ENCODE data around the gene SRGAP2. TPM values are rescaled to one million over a fixed set of nuclear protein-coding genes. Genes with fewer than 3 reads are reported as not detected.
"Not testable (repeated sequence)": the region's sequence is repeated elsewhere in the genome, so short reads cannot be mapped to it uniquely, and the experiment has no call there.

The SRGAP2 gene
- polyA plus RNA-seq, 4 donors: 36.3 to 63.9 (median 57.2) TPM

DNA sequence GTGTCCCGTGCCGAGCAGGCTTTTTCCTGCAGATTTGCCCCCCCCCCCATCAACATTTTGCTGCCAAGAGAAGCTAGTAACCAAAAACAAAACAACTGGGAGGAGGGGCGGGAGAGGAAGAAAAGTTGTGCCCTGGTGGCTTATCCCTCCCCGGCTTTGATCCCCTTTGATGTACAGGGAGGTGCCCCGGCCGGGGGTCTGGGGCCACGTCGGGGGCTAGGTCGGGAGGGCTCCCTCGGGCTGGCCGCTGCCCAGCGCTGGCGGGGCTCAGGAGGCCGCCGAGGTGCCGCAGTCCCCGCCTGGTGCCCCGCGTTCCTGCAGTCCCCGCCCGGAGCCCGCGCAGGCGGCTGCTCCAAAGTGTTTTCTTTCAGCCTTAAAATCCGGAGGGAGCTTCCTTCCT lies 1.5 kb downstream of the SRGAP2 start:
- not testable (repeated sequence) for DNase-seq (ENCODE audit: low read depth in 4 of 4, low spot score in 3 of 4)

DNA sequence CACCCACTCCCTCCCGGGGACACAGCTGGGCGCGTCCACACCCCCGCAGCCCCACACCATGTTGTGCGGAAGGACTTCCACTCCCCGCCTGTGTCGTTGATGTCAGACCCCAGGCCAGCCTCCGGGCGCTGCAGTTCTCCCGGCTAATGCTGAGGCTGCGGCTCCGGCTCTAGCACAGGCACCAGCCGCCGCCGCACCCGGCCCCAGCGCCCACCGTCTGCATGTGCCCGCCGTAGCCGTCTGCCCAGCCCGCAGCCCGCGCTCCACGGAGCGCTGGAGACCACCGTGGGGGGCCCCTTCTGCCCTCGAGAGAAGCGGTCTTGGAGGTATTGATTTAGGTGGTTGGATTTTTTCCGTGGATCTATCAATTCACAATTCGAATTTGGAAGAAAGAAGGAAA lies 2.2 kb downstream of the SRGAP2 start:
- not testable (repeated sequence) for DNase-seq (ENCODE audit: low read depth in 4 of 4, low spot score in 3 of 4)

DNA sequence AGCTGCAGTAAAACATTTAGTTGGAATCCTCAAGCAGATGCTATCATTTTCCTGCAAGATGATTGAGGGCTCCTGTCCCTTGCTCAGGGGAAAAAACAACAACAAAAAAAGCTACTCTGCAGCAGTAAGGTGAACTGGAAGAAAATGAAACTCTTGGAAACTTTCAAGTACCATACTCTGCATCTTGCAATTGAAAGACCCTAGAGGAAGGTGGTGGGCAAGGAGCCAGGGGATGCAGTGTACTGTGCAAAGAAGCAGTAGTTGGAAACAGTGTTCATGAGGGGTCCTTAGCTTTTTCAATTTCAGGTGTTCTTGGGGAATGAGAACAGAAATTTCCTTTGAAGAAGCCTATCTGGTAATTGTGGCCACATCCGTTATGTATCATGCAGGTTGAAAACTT lies 7.5 kb downstream of the SRGAP2 start:
- DNase-seq (ENCODE audit: low read depth in 4 of 4, low spot score in 3 of 4): not testable (repeated sequence)

DNA sequence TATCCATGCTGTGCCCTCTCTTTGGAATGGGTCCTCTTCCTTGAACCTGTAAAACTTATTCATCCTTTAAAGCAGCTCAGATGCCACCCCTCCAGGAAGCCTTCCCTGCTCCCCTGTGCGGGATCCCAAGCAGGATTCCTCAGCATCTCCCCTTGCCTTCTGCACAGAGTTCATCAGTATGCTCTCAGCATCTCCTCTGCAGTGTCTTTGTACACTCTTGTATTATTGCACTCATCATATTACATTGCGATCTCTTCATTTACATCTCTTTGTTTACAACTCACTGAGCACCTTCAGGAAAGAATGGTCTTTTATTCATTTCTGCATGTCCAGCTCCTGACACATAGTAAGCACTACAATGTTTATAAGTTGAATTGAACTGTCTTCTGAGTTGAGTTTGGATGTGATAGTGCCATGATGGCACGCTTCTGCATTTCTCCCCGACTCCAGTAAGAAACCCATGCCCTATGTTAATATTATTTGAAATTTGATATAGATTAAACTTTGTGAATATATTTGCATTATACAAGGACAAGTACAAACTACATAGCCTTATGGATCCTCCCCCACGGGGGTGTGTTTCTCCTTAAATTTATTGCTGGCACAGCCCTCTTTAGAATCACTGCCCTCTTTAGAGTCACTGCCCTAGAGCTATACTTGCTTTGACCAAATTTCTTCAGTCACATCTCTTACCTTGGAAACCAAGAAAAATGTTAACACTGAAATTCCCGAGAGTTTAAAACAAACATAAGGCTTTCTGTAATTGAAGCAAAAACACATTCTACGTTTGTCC lies 12.5 kb downstream of the SRGAP2 start:
- DNase-seq (ENCODE audit: low read depth in 4 of 4, low spot score in 3 of 4): not testable (repeated sequence)

DNA sequence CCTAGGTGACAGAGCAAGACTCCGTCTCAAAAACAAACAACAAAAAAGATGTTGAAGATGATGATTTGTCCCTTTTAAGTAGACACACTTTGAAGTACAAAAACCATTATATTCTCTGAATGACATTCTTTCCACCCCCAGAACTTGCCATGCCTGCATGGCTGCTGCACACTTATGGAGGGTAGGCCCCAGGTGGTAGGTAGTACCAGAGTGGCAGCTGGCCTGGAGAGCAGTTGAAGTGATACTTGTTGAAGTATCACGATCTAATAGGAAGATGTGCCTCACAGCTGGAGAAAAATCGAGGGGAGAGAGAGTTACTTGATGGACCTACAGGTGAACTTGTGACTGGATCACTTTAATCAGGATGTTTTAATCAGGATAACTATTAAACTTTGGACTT lies 14.9 kb downstream of the SRGAP2 start:
- DNase-seq (ENCODE audit: low read depth in 4 of 4, low spot score in 3 of 4): not testable (repeated sequence)

DNA sequence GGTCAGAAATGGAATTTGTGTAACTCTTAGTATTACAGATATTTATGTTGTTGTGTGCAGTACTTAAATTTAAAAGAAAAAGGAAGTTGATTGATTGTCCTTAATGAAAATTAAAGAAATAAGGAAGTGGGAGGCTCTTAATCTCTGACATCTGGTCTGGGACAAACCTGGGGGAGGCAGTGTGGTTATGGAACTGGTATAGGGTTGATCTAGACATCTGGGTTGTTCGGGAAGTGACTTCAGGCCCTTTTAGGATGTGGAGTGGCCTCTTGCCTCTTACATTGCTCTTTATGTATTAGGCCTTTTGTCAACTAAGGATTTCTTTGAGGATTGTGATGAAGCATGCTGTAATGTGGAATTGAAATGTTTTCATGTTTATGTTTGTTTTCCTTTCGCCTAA lies 15.4 kb downstream of the SRGAP2 start:
- DNase-seq (ENCODE audit: low read depth in 4 of 4, low spot score in 3 of 4): not testable (repeated sequence)

DNA sequence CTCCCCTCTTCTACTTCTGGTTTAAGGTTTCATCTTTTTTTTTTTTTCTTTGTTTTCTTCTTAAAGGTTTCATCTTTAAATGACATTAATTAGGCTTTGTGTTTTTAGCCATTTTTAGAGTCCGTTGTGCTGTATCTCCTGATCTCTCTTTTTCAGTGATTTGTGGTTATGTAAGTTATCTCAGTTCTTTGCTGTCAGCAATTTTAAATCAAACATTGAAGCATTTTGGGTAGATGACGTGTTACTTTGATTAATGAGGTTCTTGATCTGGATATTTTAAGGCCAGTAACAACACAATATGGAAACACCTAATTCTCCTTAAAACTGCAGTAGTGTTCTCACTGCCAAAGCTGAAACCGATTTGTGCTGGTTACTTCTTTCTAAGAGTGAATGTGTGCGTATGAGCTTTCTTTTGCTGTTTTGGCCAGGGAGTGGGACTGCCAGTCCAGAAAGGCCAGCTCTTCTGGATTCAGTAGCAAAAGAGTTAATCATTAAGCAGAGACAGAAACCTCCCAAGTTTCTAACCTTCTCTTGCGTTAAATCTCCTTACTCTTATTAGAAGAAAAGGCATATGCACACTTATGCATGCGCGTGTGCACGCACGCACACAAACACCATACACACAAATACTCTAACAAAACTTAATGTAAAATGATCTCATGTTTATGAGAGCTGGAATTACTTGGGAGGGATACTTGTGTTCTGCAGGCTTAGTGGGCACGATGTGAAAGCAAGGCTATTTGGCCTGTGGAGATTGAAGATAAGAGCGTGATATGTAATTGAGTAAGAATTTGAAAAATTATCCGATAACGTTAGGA lies 16.4 kb downstream of the SRGAP2 start:
- DNase-seq (ENCODE audit: low read depth in 4 of 4, low spot score in 3 of 4): not testable (repeated sequence)

DNA sequence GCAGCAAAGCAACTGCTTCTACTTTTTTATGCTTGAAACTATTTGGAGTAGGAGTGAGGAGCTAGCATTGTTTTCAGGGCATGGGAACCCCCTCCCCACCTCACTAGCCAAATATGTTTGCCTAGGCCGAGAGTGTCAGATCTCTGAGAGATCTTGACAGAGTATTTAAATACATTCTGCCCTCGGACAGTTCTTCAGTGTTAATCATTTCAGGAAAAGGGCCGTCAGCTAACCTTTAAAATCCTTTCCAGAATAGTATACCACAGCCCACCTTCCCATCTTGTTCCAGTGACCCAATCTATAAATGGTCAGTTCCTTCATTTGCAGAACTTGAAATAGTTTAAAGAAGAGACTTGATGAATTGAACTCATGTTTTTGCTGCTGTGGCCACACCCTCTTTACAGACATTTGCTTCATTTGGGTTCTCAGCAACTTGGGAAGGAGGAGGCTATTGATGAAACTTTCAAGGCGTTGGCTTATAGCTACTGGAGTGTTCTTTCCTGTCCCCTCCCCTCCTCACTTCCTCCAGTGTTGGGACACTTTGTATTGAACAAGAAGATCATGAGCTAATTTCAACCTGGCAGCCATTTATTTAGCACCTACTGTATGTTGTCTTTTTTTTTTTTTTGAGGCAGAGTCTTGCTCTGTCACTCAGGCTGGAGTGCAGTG lies 17.1 kb downstream of the SRGAP2 start:
- DNase-seq (ENCODE audit: low read depth in 4 of 4, low spot score in 3 of 4): not testable (repeated sequence)

DNA sequence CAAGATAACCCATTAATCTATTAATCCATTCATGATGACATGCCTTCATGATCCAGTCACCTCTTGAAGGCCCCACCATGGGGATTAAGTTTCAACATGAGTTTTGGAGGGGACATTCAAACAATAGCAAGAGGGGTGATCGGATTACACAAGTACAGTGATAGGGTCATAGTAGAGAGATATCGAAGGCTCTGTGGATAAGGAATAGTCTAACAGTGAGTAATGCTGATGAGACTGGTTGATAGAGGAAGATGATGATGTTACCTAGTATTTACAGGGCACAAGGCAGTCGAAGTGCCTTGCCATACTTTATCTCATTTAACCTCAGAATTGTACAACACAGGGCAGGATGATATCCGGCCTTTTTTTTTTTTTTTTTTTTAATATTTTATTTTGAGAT lies 18.2 kb downstream of the SRGAP2 start:
- DNase-seq (ENCODE audit: low read depth in 4 of 4, low spot score in 3 of 4): not testable (repeated sequence)

DNA sequence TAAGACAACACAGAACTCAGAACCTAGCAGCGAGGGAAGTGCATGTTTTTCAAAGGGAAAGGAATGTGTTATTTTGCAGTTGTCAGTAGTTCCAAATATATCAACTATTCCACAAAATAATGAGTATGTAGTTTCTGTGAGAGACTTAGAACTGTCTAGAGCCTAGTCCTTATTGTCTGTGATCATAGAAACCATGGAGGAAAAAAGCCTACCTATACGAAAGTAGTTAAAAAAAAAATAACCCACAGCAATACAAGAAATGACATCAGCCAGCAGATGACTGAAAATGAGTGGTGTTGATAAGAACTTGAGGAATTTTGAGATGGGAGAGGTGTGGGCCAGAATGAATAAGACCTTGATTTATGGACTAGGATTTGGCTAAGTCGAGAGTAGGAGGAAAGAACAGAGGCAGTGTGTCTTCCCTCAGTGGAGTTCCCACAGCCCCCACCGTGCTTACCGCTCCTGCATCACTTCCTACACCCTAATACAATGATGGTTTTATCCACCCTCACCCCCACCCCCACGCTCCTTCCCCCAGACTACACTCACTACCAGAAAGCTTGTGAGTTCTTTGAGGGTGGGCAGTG lies 20.9 kb downstream of the SRGAP2 start:
- DNase-seq (ENCODE audit: low read depth in 4 of 4, low spot score in 3 of 4): not testable (repeated sequence)

DNA sequence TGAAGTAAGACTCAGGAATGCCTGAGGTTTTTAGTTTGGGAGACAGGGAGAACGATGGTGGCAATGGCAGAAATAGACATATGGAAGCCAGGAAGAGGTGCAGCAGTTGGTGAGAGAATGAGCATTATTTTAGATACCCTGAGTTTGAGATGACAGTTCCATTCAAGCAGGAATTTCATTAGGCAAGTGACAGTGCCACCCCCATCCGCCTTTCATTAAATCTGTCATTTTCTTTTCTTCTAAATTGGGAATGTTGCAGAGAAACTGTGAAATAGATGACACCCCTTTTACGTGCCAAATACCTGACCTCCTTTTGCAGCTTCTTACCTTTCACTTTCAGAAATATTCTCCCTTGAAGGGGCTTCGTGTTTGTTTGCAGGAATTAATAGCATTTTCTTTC lies 22.0 kb downstream of the SRGAP2 start:
- DNase-seq (ENCODE audit: low read depth in 4 of 4, low spot score in 3 of 4): not testable (repeated sequence)

DNA sequence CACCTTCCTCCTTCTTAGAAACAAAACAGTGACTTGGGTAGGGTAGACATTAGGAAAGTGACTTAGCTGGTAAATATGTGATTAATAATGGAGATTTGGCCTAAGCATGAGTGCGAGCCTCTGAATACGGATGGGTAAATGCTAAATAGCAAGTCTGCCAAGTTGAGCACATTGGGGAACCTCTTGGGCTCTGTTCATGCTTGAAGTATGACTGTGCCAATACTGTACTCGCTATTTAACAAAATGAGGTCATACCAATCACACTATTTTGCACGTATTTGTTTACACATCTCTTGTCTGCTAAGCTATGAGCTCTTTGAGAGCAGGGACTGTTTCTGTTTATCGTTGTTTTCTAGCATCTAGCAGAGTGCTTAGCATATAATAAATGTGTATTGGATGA lies 23.5 kb downstream of the SRGAP2 start:
- not testable (repeated sequence) for DNase-seq (ENCODE audit: low read depth in 4 of 4, low spot score in 3 of 4)

DNA sequence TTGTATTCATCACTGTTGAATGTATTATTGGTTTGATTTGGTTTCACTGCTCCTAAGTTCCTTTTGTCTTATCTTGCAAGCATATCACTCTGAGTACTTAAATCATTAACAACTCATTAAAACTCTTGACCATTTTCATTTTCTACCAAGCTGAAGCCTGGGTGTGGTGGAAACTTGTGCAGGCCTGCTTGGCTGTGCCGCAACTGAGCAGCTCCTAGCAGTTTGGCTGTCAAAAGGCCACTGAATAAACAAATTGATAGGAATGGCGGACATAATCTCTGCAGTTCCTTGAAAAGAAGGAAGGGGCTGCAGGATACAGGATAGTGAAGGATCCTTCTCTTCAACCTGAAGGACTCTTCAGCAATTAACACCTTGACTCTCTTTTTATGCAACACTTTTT lies 25.9 kb downstream of the SRGAP2 start:
- not testable (repeated sequence) for DNase-seq (ENCODE audit: low read depth in 4 of 4, low spot score in 3 of 4)

DNA sequence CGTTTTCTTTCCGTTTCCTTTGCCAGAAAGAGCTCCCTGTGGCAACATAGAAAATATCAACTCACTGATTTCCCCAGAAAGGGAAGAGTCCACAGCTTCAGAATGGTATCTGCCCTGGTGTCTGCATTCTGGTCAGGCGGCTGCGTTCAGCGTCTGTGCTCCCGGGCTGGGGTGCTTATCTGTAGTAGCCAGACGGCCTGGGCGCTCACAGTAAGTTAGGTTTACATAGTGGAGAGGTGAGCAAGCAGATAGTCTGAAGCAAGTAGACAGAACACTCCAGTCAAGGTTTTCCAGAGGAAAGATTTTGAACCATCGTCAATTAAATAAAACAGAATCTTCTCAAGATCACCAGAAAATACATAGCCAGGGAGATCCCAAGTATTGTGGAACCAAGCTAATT lies 28.6 kb downstream of the SRGAP2 start:
- not testable (repeated sequence) for DNase-seq (ENCODE audit: low read depth in 4 of 4, low spot score in 3 of 4)

DNA sequence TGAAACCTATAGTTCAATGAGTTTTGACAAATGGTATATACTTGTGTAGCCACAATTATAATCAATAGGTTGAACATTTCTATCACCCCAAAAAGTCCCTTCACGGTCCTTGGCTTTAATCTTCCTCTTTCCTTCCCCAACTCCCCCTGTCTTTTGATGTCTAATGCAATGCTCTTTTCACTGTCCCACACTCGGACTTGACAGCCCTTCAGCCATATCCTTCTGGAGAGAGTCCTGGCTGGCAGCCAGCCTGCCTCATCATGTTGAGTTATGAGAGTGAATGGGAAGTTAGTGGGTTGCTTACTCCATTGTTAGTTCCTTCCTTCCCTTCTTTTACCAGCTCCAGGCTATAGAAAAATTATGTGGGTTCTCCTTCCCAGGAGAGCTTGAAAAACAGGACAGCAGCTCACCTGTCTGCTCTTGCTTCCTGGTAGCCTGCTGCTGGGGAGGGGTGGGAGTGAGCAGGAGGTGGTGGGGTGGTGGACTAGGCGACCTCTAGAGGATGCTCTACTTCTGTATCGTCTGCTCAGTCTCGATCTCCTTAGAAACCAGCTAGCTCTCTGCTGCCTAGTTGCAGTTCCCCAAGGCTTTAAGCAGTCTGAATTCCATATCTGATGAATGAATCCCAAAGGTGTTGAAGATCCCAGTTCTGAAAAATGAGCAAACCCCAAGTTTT lies 29.8 kb downstream of the SRGAP2 start:
- DNase-seq (ENCODE audit: low read depth in 4 of 4, low spot score in 3 of 4): not testable (repeated sequence)

DNA sequence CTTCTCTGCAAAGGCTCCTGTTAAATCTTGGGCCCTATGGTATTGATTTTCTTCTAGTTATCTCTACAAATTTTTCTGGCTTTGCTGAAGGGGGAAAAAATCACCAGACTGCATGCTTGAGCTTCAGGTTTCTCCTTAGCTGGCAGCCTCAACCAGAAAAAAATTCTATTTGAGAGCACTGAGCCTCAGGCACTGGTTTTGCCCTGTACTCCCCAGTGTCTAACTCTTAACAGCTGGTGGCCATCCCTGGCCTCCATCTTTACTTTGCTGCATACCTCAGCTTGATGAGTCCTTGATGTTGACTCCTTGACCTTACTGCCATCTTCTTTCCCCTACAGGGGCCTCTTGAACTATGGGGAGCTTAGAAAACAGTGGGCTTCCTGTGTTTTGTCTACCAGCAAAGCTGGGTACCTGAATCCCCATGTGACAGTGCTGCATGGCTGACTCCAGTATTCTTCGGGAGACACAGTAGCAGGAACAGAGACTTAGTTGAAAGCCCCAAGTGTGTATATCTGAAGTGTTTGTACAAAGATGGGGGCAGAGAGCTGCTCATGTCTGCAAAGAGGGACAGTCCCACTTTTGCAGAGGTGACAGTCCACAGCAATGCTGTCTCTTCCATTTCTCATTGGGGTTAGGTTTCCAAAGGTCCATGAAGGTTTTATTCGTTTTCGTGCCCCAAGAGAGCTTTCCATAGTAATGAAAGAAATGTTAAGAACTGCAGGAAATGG lies 31.0 kb downstream of the SRGAP2 start:
- DNase-seq (ENCODE audit: low read depth in 4 of 4, low spot score in 3 of 4): not testable (repeated sequence)

DNA sequence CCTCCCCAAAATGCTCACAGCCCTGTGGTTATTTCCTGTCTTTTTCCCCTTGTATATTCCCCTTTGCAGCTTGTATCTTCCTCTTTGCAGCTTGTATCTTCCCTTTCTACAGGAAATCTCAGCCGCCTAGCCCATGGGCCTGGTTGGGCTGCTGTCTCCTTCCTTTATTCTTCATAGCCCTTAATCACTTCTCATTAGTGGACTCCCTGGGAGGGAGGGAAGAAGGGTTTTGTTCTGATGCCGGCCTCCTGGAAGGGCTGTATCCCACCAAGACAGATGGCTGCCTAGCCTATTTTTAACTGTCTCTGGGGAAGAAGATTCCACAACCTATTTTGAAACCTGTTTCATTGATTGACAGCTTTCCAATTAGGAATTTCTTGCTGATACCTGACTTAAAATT lies 31.8 kb downstream of the SRGAP2 start:
- not testable (repeated sequence) for DNase-seq (ENCODE audit: low read depth in 4 of 4, low spot score in 3 of 4)

DNA sequence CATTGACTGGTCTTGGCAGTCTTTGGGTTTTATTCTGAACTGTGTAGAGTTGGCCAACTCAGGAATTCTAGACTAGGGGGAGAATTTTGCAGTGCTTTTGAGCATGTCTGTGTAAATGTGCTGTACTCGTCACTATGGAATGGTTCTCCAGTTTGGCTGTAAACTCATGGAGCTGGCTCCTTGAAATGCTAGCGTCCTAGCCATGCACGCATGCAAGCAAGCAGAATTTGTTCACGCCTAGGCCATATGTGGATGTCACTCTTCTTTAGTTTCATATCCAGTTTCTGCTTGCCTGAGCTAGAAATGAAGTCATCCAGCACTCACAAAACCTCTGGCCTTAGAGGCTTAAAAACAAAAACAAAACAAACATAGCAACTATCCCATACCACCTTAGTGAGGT lies 36.9 kb downstream of the SRGAP2 start:
- not testable (repeated sequence) for DNase-seq (ENCODE audit: low read depth in 4 of 4, low spot score in 3 of 4)

DNA sequence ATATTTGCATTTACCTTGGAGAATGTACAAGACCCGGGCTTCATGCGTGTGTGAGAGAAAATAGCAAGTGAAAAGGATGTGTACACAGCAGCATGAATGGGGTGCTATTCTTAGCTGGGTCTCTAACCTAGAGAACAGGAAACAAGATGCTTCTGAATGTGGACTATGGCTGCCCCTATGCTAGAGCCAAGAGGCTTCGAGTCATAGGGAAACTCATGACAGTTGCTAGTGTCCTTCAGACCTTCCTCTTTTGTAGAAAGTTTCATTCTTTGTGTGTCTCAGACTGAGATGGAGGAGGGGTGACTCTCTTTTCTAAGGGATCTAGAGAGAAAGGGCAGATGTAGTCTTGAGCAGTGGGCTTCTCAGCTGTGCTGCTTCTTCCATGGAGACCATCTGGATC lies 40.0 kb downstream of the SRGAP2 start:
- DNase-seq (ENCODE audit: low read depth in 4 of 4, low spot score in 3 of 4): not testable (repeated sequence)

DNA sequence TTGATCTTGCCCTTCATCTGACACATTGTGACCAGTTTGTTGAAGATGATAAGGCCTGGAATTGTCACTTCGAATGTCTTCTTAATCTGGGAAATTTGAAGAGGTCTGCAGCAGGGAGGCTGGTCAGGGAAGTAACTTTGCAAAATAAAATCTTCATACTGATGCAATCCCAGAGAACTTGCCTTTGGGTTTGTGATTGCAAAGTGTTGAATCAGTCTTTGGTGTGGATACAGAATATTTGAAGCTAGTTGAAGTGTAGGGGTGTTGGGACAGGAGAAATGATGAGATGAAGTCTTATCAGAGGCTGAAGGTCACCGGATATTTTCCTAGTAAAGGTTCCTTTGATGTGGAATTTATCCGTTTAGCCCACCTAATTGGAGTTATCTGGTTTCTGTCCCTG lies 42.1 kb downstream of the SRGAP2 start:
- DNase-seq (ENCODE audit: low read depth in 4 of 4, low spot score in 3 of 4): not testable (repeated sequence)

Measured in left renal pelvis (tissue), 4 donors.